Body of pancreas (tissue), 4 donors: ENCODE data around the gene TMEM129. TPM values are rescaled to one million over a fixed set of nuclear protein-coding genes. Genes with fewer than 3 reads are reported as not detected.
"Not testable (repeated sequence)": the region's sequence is repeated elsewhere in the genome, so short reads cannot be mapped to it uniquely, and the experiment has no call there.

ENCODE experiments used
- ATAC-seq: fragments of 150-250 bp; one replicate; pipeline ENCODE4 v1.9.1; 2016
- DNase-seq, 4 donors: peaks; one replicate each; pipeline ENCODE4 v3.0.0-alpha.2; 2019
- H3K27ac ChIP-seq, 4 donors: fragments of 200-600 bp; sonication (generic); 1 replicate in 3 of 4; 2 replicates in 1 of 4; pipeline versions ENCODE4 v1.5.1 to v1.6.1; 2016 to 2019; ENCODE audit warnings: mild to moderate bottlenecking in 1 of 4, mixed read lengths in 1 of 4, moderate library complexity in 1 of 4
- H3K27me3 ChIP-seq, 2 donors: fragments of 200-600 bp; sonication (generic); one replicate each; pipeline ENCODE4 v1.6.0; 2016; ENCODE audit warnings: mild to moderate bottlenecking in 1 of 2
- H3K36me3 ChIP-seq, 2 donors: fragments of 200-600 bp; sonication (generic); replicated peaks in 1 of 2; 2 replicates each; pipeline ENCODE4 v1.5.1; 2016; ENCODE audit warnings: low read depth in 2 of 2; ENCODE audit not compliant: insufficient read depth in 1 of 2
- H3K4me1 ChIP-seq: fragments of 200-600 bp; sonication (generic); one replicate; pipeline ENCODE4 v1.6.0; 2016
- H3K4me3 ChIP-seq, 2 donors: fragments of 200-600 bp; sonication (generic); 1 replicate in 1 of 2; 2 replicates in 1 of 2; pipeline ENCODE4 v1.5.1; 2016 to 2019
- H3K9me3 ChIP-seq, 3 donors: fragments of 200-600 bp; sonication (generic); 1 replicate in 2 of 3; 2 replicates in 1 of 3; pipeline ENCODE4 v1.5.1; 2016
- CTCF ChIP-seq, 7 experiments: fragments of 450-650 bp in 4 of 7; fragments of 200-600 bp in 3 of 7; sonication (generic) in 3 of 7; IDR thresholded peaks; one replicate each; pipeline ENCODE4 v1.5.1; 2016 to 2019; ENCODE audit warnings: antibody characterized with exemption in 7 of 7
- POLR2A ChIP-seq, 3 donors: fragments of 450-650 bp; IDR thresholded peaks; one replicate each; pipeline ENCODE4 v1.6.1; 2016; ENCODE audit warnings: antibody characterized with exemption in 3 of 3, mild to moderate bottlenecking in 2 of 3
- WGBS, 2 donors: methylation state at CpG; one replicate each; pipeline ENCODE4 v1.1.5; 2017; 5-methylcytosine and 5-hydroxymethylcytosine counted together
- intact Hi-C: fragments of 100-400 bp; cut with DNase I; formaldehyde crosslinking; loops from one replicate; pipeline ENCODE4 v1.15.1; 2023
- total RNA-seq, 2 donors: library from RNA; depleted of rRNA; stranded (reverse); fragments of >200 nt; gene quantifications; one replicate each; pipeline ENCODE4 v1.1.0, GENCODE V29; 2016

TMEM129 gene
- total RNA-seq, 2 donors from 2014 or later, result 26.7 to 53.1 TPM

GRCh38 chr4:1675802-1676137, 45.4 kb downstream of the TMEM129 start:
- no peak overlapping the region for H3K4me3 ChIP-seq
- H3K27ac ChIP-seq, result no peak overlapping the region
- no peak for TF ChIP-seq POLR2A (IDR thresholded peaks at IDR 0.05)
- no peak for TF ChIP-seq CTCF (IDR thresholded peaks at IDR 0.05)
- no peaks in the 10 kb centered on the region for H3K27me3 ChIP-seq
- no peaks in the 10 kb centered on the region for H3K4me1 ChIP-seq
- DNase-seq (no peak), ATAC-seq (no peak)
- H3K9me3 ChIP-seq, result no peaks in the 10 kb centered on the region
- WGBS, 2 donors, result 63 to 71% methylated on average over 7 to 10 of the region's 10 CpGs
- H3K36me3 ChIP-seq, result no peaks in the 10 kb centered on the region
- intact Hi-C loops, result no loop called here

DNA sequence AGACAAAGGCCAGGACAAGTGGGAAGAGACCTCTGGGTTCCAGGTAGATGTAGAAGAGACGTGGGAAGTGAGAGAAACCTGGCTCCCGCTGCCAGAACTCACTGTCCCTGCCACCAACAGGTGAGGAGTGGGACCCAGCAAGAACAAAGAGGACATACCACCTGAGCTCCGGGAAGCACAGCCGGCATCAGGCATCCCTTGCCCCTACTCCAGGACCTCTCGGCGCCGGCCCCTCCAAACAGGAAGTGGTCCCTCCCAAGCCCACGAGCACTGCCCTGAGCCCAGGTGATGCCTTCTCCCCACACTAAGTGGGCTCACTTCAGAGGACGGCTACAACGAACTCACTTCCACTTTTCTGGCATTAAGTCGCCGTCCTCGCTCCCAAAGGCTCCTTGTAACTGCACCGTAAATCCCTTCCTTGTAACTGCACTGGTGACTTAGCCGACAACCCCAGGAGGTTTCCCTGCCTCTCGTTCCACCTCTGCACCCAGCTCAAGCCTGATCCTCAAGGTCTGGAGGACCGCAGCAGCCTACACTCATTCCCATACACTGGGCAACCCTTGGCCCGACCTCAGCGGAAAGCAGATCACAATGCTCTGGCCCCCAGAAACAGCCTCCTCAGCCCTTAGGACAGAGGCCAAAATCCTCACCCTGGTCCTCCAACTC, 45.9 kb downstream of the TMEM129 start:
- no peaks in the 10 kb centered on the region for H3K27me3 ChIP-seq
- no peaks in the 10 kb centered on the region for H3K4me1 ChIP-seq
- no peak for ATAC-seq
- H3K27ac ChIP-seq, result no peak overlapping the region
- intact Hi-C loops, result no loop called here
- 80% methylated on average over 12 to 19 of the region's 19 CpGs for WGBS, 2 donors
- DNase-seq, result no peak
- TF ChIP-seq POLR2A (IDR thresholded peaks at IDR 0.05) (no peak), CTCF (IDR thresholded peaks at IDR 0.05) (no peak)
- no peaks in the 10 kb centered on the region for H3K36me3 ChIP-seq
- H3K4me3 ChIP-seq, result no peak overlapping the region
- no peaks in the 10 kb centered on the region for H3K9me3 ChIP-seq

GRCh38 chr4:1674682-1675081, 46.4 kb downstream of the TMEM129 start:
- no peaks in the 10 kb centered on the region for H3K9me3 ChIP-seq
- no peaks in the 10 kb centered on the region for H3K36me3 ChIP-seq
- TF ChIP-seq POLR2A (IDR thresholded peaks at IDR 0.05), result no peak
- TF ChIP-seq CTCF (IDR thresholded peaks at IDR 0.05), result no peak
- H3K27ac ChIP-seq, result no peak overlapping the region
- WGBS, 2 donors, result 65 to 73% methylated on average over 9 of the region's 9 CpGs
- no peak overlapping the region for H3K4me3 ChIP-seq
- no peaks in the 10 kb centered on the region for H3K4me1 ChIP-seq
- ATAC-seq (no peak), DNase-seq (no peak)
- intact Hi-C loops, result no loop called here
- H3K27me3 ChIP-seq, result no peaks in the 10 kb centered on the region

- TF ChIP-seq CTCF (IDR thresholded peaks at IDR 0.05) (no peak), POLR2A (IDR thresholded peaks at IDR 0.05) (no peak)
- H3K27me3 ChIP-seq, result no peaks in the 10 kb centered on the region
- no peaks in the 10 kb centered on the region for H3K36me3 ChIP-seq
- 85 to 87% methylated on average over 20 of the region's 20 CpGs for WGBS, 2 donors
- no peaks in the 10 kb centered on the region for H3K9me3 ChIP-seq
- intact Hi-C loops, result no loop called here
- no peak overlapping the region for H3K4me3 ChIP-seq
- no peak for ATAC-seq
- no peak for DNase-seq
- no peaks in the 10 kb centered on the region for H3K4me1 ChIP-seq
- H3K27ac ChIP-seq, result no peak overlapping the region
These were observed 47.5 kb downstream of the TMEM129 start for GRCh38 chr4:1673671-1674070.

DNA sequence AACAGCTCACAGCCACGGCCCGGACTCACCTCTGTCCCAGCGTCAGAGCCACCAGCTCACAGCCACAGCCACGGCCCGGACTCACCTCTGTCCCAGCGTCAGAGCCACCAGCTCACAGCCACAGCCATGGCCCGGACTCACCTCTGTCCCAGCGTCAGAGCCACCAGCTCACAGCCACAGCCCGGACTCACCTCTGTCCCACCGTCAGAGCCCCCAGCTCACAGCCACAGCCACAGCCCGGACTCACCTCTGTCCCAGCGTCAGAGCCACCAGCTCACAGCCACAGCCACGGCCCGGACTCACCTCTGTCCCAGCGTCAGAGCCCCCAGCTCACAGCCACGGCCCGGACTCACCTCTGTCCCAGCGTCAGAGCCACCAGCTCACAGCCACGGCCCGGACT, 50.1 kb downstream of the TMEM129 start:
- H3K27me3 ChIP-seq, intact Hi-C loops, H3K9me3 ChIP-seq, H3K4me3 ChIP-seq, DNase-seq, H3K36me3 ChIP-seq, H3K4me1 ChIP-seq, H3K27ac ChIP-seq, ATAC-seq: not testable (repeated sequence)
- WGBS, 2 donors, result 89 to 93% methylated on average over 13 to 17 of the region's 20 CpGs
